Hepatic stellate cell (primary cell): Measurements from ENCODE around the gene ESYT2.

Source experiments
- DNase-seq: peaks from one replicate; pipeline ENCODE4 v3.0.0; 2011; ENCODE audit warnings: low spot score

The ESYT2 gene

GRCh38 chr7:158766570-158767281 lies 62.6 kb downstream of the ESYT2 start:
- no peak for DNase-seq

DNA sequence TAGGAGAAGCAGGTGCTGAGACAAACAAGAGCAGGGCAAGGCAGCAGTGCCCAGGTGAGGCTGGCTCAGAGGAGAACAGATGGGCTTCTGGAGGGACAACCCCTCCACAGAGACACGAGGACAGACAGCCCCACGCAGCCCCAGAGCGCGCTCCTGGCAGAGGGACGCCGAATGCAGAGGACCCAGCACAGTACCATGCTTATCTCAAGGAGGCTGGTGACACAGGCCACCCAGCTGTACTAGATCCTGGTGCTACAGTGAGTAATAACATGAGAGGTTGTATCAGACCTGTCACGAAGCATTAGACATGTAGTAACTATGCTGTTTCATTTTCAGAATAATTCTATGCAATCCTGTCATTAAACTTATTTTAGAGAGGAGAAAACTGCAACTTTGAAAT lies 64.3 kb downstream of the ESYT2 start:
- no peak for DNase-seq

DNA sequence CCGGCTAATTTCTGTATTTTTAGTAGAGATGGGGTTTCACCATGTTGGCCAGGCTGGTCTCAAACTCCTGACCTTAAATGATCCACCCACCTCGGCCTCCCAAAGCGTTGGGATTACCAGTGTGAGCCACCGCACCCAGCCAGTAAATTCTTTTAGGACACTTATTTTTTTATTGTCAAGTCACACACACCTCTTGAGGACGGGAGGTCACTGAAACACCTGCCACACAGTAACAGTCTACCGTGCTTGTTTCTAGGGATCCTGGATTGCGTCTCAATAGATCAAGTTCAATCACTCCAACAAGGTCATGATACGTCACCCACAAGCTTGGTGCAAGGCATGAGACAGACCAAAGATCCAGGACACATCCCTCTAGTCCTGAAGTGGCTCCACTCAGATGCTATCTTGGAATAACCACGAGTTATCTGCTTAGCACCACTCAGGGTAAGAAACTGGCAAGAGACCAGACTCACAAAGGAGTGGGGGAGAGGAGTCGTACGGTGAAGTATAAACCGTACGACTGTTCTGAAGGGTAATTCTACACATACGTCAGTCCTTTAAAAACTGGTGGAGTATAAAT lies 65.8 kb downstream of the ESYT2 start:
- DNase-seq: no peak

DNA sequence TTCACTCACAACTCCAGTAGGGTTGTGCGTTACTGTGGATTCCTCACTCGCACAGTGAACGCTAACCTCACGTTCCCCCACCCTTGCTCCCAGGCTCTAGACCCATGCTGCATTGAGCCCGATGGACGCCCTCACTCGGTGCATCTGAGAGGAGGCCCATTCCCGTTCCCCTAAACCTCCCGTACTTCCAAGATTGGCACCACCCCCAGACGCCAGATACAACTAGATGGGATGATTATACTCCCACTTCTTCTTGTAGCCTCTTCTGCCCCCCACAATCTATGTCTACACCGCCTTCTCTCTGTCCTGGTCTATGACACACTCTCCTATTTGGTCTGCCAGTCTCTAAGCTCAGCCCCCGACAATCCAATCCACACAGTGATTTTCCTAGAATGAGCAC lies 67.4 kb downstream of the ESYT2 start:
- DNase-seq: no peak

DNA sequence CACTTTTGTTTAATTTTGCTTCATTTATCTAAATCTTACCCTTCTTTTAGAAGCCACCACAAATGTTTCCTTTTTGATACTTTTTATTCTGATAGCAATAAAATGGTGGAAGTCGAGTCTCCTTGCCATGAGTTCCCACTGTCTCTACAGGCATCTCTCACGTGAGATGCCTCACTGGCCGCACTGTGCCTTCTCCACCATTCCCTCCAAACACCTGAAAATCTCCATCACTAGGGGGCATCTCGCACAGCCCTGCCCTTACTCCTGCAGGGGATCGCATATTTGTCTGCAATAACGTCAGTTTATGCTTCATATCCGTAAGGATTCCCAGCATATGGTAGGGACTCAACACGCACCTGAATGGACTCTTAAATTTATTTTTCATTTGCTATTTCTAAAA lies 68.4 kb downstream of the ESYT2 start:
- DNase-seq: no peak

- DNase-seq: no peak
These were observed 68.9 kb downstream of the ESYT2 start for GRCh38 chr7:158760445-158760764.

- DNase-seq: no peak
These were observed 69.4 kb downstream of the ESYT2 start for GRCh38 chr7:158759749-158760444.

- no peak for DNase-seq
These were observed 70.1 kb downstream of the ESYT2 start for GRCh38 chr7:158759245-158759614.

DNA sequence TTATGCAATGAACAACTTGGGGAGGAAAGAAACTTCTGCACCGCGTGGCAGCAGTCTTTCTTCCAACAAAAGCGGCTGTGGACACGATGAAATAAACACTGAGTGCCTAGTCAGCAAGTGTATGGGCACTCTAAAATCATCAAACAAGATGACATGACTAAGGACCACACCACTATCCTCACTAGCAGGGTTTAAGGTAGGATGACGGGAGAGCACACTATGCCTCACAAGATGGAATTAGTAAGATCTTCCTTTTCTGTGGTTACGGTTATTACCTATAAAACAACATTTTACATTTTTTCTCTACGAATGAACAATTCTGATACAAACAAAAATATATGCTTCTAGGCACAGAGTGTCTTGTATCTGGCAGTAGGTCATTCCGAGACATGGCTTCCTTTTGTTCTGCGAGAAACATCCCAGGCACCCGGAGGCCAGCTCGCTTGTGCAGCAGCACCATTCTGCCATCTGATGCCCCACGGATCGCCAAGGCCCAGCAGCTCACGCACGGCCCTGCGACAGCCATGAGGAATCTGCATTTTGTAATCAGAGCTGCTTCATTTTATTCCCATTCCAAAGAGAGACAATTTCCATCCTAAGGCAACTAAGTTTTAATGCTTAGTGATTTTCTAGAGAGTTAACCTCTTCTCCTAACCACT lies 70.6 kb downstream of the ESYT2 start:
- no peak for DNase-seq

GRCh38 chr7:158757404-158757989 lies 71.8 kb downstream of the ESYT2 start:
- no peak for DNase-seq

DNA sequence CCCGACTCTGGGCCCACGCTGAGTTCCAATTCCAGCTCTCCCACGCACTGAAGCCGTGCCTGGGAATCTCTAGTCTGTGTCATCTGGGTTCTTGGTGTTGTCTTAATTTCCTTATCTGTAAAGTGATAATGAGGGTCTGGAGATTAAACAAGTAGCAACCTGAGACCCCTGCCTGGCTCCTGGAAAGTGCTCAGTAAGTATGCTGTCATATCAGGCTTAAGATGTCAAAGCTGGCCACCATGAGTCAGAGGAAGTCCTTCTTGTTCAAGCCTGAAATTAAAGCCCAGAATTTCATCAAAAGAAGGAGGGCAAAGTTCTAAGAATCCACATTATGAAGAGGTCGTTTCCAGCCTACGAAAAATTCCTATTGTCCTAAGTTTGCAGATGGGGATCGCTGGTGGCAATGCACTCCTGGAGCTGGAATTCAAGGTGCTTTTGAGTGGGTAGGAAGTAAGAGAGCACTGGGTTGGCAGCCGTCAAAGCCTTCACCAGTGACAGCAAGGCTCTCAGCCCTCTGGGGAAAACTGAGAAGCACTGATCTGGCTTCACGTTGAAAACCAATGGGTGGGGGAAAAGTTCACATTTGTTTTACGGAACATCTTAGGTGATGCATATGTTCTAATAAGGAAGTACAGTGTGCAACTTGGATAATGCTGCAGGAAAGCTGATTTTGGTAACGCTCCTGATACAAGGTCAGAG lies 74.4 kb downstream of the ESYT2 start:
- DNase-seq: no peak

GRCh38 chr7:158753900-158754299 lies 75.4 kb downstream of the ESYT2 start:
- no peak for DNase-seq

GRCh38 chr7:158751751-158752150 lies 77.6 kb downstream of the ESYT2 start:
- no peak for DNase-seq

DNA sequence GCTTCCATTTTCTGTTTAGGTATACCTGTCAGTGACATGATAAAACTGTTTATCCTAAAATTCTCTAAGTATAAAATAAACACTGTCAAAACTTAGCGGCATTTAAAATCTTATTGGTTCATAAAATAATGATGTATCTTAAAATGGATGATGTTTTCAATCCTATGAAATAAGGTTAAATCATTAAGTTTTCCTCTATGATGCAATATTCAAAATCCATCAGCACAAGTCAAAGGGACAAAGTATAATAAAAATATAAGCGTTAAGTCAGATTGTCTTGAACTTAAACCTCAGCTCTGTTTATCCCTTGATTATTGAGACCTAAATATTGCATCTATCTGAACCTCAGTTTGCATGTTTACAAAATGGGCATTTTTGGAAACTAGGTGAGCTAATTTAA lies 78.1 kb downstream of the ESYT2 start:
- DNase-seq: no peak

- DNase-seq: no peak
These were observed 78.6 kb downstream of the ESYT2 start for GRCh38 chr7:158750702-158751101.

DNA sequence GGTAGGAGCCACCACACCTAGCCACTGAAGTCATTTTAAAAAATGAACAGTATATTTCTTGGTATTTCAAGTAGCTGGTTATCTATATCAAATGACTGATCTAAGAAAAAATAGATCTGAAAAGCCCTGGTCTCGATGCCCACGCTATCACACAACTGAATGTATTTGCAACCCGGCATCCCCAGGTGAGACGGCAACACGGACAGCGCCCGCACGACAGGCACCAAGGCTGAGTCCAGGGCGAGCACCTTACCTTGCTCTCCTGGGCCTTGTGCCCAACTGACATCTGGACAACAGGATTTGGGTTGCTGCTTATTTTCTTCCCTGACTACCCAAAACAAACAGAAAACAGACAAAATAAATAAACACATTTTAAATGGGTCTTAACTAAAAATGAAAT lies 79.9 kb downstream of the ESYT2 start:
- no peak for DNase-seq

DNA sequence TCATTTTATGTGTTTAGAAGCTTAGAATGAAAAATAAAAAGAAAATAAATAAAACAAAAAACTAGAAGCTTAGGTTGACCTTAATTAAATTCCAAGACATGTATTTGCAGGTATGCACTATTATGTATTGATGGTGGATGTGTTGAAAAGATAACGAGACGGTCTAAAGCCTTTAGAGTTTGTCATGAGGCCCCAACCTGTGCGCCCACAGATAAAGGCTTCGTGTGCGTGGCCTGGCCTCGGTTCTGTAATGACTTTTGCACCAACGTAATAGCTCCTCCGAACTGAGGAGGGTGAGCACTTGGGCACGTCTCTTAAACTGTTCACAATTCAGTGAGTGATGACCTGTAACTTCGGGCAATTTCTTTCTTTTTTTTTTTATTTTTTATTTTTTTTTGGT lies 81.0 kb downstream of the ESYT2 start:
- DNase-seq: no peak

DNA sequence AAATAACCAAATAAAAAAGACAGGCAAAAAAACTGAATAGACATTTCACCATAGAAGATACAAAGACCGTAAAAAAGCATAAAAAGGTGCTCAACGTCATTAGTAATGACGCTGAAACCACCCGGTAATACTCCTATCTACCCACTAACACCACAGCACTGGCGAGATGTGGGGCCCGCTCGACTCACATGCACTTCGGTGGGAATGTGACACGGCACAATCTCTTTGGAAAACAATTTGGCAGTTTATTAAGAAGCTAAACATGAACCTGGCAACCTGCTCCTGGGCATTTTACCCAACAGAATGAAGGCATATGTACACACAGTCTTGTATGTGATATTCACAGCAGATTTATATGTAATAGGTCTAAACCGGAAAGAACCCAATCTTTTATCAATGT lies 81.9 kb downstream of the ESYT2 start:
- DNase-seq: no peak

DNA sequence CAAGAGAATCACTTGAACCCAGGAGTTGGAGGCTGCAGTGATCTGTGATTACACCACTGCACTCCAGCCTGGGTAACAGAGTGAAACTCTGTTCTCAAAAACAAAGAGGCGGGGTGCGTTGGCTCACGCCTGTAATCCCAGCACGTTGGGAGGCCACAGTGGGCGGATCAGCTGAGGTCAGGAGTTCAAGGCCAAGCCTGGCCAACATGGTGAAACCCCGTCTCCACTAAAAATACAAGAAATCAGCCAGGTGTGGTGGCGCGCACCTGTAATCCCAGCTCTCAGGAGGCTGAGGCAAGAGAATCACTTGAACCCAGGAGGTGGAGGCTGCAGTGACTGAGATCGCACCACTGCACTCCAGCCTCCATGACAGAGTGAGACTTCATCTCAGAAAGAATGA lies 82.4 kb downstream of the ESYT2 start:
- no peak for DNase-seq

DNA sequence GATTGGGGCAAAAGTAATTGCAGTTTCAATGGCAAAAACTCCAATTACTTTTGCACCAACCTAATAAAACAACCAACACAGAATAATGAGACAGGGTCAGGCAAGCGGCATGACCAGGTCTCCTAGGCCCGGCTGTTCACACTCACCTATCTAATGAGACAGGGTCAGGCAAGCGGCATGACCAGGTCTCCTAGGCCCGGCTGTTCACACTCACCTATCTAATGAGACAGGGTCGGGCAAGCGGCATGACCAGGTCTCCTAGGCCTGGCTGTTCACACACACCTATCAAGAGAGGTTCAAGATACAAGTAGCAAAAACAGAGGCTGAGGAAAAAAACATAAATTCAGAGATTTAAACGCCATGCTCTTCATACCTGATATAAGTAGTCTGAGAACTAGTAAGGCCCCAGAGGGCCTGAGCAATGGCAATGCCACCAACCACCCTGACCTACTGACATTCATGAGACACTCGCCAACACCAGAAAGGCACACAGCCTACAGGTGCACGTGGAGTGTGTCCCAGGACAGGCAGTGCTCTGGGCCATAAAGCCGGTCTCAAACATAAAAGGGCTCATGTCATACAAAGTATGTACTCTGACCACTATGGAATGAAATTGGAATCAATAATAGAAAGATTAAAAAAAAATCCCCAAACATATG lies 84.1 kb downstream of the ESYT2 start:
- DNase-seq: no peak

GRCh38 chr7:158744070-158744469 lies 85.2 kb downstream of the ESYT2 start:
- DNase-seq: no peak

DNA sequence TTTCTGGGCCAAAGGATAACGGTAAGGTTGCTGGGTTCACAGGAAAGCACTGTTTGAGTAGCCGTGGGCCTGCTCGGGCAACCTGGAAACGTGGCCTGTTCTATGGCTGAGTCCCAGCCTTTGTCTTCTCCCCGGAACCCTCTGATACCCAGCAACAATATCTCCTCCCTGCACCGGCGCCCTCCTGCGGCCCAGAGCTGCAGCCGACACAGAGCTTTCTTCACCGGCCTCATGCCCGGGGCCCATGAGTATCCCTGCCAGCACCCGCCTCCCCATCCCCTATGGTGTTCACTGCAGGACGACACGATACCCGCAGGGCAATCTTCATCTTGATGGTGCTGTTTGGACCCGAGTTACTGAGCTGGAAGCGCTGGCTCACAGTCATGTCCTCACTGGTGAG lies 86.1 kb downstream of the ESYT2 start:
- DNase-seq: no peak
